Measurements from ENCODE around the gene ZNF415.

DNA sequence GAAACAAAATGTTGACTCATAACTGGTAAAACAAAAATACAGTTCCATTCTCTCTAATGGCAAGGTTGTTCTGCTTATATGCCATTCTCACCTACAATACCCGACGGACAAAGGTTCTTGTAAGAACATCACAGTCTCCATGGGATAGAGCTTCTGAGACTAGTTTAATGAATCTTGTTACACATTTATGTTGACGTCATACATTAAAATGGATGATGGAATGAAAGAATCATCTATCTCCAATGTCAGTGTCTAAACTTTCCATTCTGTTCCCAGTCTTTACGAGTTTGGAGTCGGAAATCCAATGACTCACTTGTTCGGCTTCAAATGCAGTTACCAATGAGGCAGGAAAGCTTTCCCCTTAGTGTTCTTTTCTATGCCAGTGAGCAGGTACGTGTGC lies 47.2 kb downstream of the ZNF415 start:
- TF ChIP-seq, protein P1, sequence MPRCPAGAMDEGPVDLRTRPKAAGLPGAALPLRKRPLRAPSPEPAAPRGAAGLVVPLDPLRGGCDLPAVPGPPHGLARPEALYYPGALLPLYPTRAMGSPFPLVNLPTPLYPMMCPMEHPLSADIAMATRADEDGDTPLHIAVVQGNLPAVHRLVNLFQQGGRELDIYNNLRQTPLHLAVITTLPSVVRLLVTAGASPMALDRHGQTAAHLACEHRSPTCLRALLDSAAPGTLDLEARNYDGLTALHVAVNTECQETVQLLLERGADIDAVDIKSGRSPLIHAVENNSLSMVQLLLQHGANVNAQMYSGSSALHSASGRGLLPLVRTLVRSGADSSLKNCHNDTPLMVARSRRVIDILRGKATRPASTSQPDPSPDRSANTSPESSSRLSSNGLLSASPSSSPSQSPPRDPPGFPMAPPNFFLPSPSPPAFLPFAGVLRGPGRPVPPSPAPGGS (IDR thresholded peaks at IDR 0.05), result no peak
- TF ChIP-seq, protein P2, sequence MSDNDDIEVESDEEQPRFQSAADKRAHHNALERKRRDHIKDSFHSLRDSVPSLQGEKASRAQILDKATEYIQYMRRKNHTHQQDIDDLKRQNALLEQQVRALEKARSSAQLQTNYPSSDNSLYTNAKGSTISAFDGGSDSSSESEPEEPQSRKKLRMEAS (IDR thresholded peaks at IDR 0.05), result no peak
- TF ChIP-seq JUNB (IDR thresholded peaks at IDR 0.05) (no peak), MAZ (IDR thresholded peaks at IDR 0.05; ENCODE audit: borderline replicate concordance, low read depth, low read length) (no peak), CTCF (IDR thresholded peaks at IDR 0.05) (no peak), POLR2A (IDR thresholded peaks at IDR 0.05; ENCODE audit: low read length) (no peak), SMC3 (IDR thresholded peaks at IDR 0.05) (no peak), HOXA7 (CRISPR knock-in tag; IDR thresholded peaks at IDR 0.05) (no peak), CHD2 (IDR thresholded peaks at IDR 0.05; ENCODE audit: low read length, partially characterized antibody) (no peak), NR3C1 (IDR thresholded peaks at IDR 0.05) (no peak), CBX8 (IDR thresholded peaks at IDR 0.05) (no peak), RAD21 (conservative IDR thresholded peaks at IDR 0.05 in 1 of 2, IDR thresholded peaks at IDR 0.05 in 1 of 2) (no peak)
- TF ChIP-seq, protein P3, sequence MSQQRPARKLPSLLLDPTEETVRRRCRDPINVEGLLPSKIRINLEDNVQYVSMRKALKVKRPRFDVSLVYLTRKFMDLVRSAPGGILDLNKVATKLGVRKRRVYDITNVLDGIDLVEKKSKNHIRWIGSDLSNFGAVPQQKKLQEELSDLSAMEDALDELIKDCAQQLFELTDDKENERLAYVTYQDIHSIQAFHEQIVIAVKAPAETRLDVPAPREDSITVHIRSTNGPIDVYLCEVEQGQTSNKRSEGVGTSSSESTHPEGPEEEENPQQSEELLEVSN (IDR thresholded peaks at IDR 0.05; ENCODE audit: borderline replicate concordance, low read depth), result no peak
- TF ChIP-seq, protein P4, sequence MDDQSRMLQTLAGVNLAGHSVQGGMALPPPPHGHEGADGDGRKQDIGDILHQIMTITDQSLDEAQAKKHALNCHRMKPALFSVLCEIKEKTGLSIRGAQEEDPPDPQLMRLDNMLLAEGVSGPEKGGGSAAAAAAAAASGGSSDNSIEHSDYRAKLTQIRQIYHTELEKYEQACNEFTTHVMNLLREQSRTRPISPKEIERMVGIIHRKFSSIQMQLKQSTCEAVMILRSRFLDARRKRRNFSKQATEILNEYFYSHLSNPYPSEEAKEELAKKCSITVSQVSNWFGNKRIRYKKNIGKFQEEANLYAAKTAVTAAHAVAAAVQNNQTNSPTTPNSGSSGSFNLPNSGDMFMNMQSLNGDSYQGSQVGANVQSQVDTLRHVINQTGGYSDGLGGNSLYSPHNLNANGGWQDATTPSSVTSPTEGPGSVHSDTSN (IDR thresholded peaks at IDR 0.05), result no peak
